Stimulated activated CD8-positive, alpha-beta memory T cell treated with anti-CD3 and anti-CD28 coated beads, Interleukin-4, amount 100 ng/mL, for 48 hours (primary cell): ENCODE data around the gene XYLT1.

Source experiments
- DNase-seq: peaks from one replicate; pipeline ENCODE4 v3.0.0-alpha.2; 2020

XYLT1 gene

DNA sequence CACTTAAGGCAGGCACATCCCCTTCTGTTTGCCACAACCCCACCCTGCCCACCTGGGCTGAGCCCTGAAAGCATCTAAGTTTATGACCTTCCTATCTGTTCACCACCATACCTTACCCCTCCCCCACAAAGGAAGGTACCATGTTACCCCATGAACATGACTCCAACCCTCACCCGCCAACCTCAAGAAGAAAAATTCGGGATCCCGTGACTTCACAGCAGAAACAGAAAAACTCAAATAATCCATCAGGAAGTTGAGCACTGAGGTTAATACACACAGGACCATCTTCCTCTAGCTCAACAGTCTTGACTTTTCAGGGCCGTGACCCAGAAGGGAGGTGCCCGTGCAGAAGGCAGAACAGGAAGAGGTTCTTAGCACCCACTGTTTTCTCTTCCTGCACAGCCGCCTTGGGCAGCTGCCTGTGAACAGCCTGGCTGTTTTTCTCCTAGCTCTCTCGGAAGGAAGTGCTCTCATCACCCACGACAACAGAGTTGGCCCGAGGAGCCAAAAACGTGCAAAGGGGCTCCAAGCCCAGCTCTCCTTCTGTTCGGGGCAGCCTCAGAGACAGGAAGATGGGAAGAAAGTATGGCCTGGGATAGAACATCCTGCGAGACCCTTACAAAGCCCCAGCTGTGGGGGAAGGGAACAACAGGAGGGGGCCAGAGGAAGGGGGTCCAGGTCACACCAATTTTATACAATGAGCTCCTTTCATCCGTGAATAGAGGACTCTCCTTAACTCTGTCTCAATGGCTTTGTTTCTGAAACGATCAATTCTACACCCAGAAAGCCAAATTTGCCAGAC is 101.1 kb downstream of the XYLT1 start:
- DNase-seq: peak; percentile 63

DNA sequence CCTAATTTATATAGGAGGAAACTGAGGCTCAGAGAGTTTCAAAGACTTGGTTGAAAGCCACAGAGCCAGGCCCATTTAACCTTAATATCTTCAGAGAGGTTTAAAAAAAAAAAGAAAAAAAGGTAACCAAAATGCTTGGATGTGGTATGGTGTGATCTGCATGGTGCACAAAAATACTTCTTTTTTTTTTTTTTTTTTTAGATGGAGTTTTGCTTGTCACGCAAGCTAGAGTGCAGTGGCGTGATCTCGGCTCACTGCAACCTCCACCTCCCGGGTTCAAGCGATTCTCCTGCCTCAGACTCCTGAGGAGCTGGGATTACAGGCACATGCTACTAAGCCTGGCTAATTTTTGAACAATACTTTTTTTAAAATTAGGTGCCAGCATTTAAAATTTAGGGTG is 101.8 kb downstream of the XYLT1 start:
- DNase-seq: no peak

- no peak for DNase-seq
Measured at GRCh38 chr16:17368446-17368845, 102.3 kb downstream of the XYLT1 start.

GRCh38 chr16:17367923-17368322 is 102.8 kb downstream of the XYLT1 start:
- DNase-seq: no peak

- no peak for DNase-seq
Measured at GRCh38 chr16:17367036-17367435, 103.7 kb downstream of the XYLT1 start.

- DNase-seq: no peak
Measured at GRCh38 chr16:17366299-17366961, 104.3 kb downstream of the XYLT1 start.

- DNase-seq: no peak
Measured at GRCh38 chr16:17365591-17366298, 105.0 kb downstream of the XYLT1 start.

GRCh38 chr16:17365211-17365541 is 105.6 kb downstream of the XYLT1 start:
- DNase-seq: no peak

DNA sequence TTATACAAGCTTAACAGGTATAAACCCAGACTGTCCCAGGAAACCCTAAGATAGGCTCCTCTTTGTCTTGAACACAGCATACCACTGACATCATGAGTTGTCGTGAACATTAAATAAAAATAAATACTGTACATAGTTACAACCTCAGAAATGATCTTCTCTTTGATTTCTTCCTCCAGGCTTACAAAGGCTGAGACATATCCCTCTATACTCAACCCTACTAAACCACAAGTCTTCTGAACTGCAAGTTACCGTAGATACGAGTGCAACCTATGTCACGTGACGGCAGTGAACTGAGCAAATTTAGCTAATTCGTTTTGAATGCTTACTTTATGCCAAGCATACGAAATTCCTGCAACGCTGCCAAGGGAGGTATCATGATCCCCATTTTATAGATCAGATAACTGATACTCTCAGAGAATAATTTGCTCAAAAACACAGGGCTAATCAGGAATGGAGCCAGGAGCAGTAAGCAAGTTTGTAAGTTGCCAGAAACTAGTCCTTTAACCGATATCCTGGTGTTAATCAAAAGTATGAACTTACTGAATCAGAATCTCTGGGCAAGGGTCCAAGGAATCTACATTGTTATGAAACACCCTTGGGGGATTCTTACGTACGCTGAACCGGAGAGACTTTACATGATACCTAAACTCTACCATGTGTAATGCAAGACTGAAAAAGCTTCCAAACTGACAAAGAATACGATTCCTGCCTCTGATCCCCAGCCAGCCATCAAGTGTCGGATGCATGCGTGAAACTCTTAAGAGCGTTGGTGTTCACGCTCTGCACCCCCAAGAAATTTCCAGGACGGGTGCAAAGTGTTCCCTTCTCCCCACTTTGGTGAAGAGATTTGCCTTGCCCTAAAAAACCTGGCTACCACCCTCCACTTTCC is 106.2 kb downstream of the XYLT1 start:
- DNase-seq: peak; percentile 50

DNA sequence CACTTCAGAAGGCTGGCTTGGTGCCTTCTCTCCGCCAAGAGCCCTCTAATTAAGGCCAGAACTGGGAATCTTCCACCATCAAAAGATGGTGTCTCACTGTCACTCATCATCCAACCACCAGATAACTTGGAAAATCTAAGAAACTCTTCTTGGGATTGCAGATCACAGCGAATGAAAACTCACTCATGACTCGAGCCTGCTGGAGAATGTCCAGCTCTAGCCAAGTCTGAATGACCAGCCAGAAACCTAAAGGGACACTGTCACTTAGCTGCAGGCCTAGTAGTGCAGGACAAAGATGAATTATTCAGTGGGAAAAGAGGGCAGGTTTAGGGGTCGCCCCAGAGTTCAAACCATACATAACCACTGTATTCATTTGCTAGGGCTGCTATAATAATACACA is 107.8 kb downstream of the XYLT1 start:
- DNase-seq: no peak

- no peak for DNase-seq
Measured at GRCh38 chr16:17362183-17362582, 108.6 kb downstream of the XYLT1 start.

DNA sequence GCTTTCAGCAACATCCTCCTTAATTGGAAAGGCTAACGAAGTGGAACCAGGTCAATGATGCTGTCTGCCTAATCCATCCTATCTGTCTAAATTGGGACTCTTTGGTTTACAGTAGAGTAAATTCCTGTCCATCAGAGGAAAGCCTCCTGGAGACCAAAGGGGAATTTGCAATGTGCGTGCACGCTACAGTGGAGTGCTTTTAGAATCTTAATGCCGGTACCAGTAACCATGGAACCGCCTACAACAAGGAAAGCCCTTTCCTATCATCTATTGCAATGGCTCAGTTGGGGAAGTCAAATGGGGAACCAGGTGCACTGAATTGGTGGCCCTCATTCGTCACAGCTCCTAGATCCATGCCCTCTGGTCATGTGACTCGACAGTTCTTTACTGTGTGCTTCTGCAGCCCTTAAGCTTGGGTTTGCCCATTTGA is 110.1 kb downstream of the XYLT1 start:
- DNase-seq: no peak

GRCh38 chr16:17359788-17360390 is 110.9 kb downstream of the XYLT1 start:
- DNase-seq: peak; percentile 72

- no peak for DNase-seq
Measured at GRCh38 chr16:17358846-17359245, 111.9 kb downstream of the XYLT1 start.

DNA sequence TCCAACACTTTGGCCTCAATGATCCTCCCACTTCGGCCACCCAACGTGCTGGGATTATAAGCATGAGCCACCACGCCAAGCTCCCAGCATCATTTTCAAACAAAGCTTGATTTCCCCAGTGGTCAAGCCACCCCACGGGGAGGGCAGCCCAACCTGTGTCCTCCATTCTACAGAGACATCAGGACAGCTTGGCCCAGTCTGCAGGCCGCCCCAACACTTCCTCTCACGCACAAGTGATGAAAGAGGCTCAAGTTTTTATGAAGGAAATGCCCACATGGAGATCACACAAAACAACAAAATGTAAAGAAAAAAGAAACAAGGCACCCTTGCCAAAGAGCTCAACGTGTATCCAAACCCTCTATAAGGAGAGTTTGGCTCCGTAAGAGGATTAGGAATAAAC is 112.4 kb downstream of the XYLT1 start:
- no peak for DNase-seq

DNA sequence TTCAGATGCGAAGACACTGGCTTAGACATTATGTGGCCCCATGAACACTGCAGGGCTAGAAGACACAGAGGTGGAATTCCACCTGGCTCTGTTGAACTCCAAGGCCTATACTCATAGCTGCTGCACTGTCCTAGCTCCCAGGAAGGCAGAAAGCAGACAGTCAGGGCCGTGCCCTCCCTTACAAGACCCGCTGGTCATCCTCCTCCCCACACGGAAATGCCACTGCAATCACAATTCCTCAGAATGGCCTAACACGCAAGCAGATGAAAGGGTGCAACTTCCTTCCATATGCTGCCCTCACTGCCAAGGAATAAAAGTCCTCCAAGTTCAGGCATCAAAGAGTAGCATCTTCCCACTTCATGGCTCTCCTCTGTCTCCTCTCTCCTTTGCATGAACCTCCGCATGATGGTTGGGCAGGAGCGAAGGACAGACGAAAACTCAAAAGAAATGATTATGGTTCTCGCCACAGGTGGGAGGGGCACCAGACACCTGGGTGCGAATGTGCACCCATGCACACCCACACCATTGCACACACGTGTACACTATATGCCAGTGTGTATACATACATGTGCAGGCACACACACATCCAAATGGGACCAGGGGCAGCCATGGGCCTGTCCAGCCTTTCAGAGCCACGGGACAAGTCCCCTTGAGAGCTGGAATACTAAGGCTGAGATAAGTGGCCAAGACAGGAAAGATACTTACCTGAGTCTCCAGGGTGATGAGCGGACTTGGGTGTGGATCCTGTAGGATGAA is 113.3 kb downstream of the XYLT1 start:
- no peak for DNase-seq

GRCh38 chr16:17356243-17356933 is 114.4 kb downstream of the XYLT1 start:
- no peak for DNase-seq

- DNase-seq: no peak
Measured at GRCh38 chr16:17354685-17355084, 116.1 kb downstream of the XYLT1 start.

GRCh38 chr16:17354141-17354601 is 116.6 kb downstream of the XYLT1 start:
- DNase-seq: no peak

DNA sequence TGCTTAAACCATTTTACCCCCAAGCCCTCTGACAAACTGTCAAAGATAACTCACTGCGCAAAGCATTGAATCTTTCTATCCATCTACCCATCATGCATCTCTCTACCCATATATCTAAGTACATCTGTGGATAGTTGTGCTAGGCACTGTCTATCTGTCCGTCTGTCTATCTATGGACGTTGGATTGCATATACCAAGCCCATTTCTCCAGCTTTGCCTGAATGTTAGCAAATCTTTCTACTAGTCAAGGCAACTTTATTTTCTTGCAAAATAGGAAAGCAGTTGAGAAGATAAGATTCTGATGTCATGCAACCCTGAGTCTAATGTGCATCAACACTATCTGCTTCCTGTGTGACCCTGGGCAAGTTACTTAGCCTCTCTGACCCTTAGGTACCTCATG is 117.2 kb downstream of the XYLT1 start:
- DNase-seq: no peak

DNA sequence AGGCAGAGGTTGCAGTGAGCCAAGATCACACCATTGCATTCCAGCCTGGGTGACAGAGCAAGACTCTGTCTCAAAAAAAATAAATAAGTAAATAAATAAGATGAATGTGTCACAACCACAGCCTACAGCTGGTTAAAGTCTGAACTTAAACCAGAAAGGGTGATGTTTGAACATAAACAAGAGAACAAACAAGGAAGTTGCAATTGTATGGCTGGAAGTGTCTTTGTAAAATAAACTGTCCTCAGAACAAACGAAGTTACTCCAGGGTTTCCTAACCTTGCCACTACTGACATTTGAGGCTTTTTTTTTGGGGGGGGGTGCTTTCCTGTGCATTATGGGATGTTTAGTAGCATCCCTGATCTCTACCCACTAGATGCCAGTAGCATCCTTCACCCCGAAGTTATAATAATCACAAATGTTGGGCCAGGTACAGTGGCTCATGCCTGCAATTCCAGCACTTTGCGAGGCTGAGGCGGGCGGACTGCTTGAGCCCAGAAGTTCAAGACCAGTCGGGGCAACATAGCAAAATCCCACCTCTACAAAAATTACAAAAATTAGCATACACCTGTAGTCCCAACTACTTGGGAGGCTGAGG is 119.2 kb downstream of the XYLT1 start:
- no peak for DNase-seq
